OCI-LY7 (cell line): ENCODE results near the gene NOL4L.

Experiments
- EZH2phosphoT487 ChIP-seq: fragments of 200-600 bp; sonication (generic); IDR thresholded peaks from 2 replicates; pipeline ENCODE4 v1.6.1; 2018; ENCODE audit warnings: low read depth, borderline replicate concordance, mild to moderate bottlenecking, mixed run types, antibody characterized with exemption, low read length, moderate library complexity, mixed read lengths
- TF ChIP-seq, protein P1 (sequence below): fragments of 200-600 bp; sonication (generic); conservative IDR thresholded peaks from 2 replicates; pipeline ENCODE4 v1.5.1; 2014; ENCODE audit warnings: mild to moderate bottlenecking, antibody characterized with exemption, low read length, moderate library complexity, mixed read lengths

DNA sequence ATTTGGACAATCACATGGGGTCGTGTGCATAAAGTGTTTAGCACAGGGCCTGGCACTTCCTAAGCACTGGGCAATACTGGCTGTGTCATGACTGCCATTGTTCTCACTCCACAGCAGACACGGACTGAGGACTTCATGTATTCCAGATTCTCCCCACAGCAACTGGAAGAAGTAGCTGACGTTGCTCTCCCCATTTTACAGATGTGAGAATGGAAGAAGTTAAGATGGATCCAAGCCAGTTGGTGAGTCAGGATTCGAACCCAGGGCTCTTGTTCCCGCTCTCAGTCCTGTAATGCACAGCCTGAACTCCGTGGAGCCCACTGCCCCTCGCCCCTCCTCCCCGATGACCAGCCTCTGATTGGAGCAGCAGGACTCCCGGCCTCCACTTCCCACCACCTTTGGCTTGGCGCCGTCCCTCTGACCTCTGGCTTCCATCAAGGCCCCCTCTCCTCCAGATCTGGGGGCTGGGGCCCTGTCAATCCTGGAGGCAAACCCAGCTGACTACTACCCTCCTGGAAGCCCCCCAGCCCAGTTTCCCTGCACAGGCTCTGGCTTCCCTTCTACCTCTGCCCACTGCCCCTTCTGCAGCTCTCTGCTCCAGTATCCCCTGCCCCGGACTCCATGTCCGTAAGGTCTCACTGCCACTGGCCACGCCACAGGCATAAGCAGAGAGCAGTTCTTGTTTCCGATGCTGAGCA lies 12.7 kb downstream of the NOL4L start:
- TF ChIP-seq, protein P1, sequence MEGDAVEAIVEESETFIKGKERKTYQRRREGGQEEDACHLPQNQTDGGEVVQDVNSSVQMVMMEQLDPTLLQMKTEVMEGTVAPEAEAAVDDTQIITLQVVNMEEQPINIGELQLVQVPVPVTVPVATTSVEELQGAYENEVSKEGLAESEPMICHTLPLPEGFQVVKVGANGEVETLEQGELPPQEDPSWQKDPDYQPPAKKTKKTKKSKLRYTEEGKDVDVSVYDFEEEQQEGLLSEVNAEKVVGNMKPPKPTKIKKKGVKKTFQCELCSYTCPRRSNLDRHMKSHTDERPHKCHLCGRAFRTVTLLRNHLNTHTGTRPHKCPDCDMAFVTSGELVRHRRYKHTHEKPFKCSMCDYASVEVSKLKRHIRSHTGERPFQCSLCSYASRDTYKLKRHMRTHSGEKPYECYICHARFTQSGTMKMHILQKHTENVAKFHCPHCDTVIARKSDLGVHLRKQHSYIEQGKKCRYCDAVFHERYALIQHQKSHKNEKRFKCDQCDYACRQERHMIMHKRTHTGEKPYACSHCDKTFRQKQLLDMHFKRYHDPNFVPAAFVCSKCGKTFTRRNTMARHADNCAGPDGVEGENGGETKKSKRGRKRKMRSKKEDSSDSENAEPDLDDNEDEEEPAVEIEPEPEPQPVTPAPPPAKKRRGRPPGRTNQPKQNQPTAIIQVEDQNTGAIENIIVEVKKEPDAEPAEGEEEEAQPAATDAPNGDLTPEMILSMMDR, result no peak
- no peak for TF ChIP-seq EZH2phosphoT487
